ENCODE data around the gene SLC25A53. TPM values are rescaled to one million over a fixed set of nuclear protein-coding genes. Genes with fewer than 3 reads are reported as not detected.
"Not testable (repeated sequence)": the region's sequence is repeated elsewhere in the genome, so short reads cannot be mapped to it uniquely, and the experiment has no call there.

SLC25A53 gene
- polyA plus RNA-seq, 1 donor: 10.7 TPM

DNA sequence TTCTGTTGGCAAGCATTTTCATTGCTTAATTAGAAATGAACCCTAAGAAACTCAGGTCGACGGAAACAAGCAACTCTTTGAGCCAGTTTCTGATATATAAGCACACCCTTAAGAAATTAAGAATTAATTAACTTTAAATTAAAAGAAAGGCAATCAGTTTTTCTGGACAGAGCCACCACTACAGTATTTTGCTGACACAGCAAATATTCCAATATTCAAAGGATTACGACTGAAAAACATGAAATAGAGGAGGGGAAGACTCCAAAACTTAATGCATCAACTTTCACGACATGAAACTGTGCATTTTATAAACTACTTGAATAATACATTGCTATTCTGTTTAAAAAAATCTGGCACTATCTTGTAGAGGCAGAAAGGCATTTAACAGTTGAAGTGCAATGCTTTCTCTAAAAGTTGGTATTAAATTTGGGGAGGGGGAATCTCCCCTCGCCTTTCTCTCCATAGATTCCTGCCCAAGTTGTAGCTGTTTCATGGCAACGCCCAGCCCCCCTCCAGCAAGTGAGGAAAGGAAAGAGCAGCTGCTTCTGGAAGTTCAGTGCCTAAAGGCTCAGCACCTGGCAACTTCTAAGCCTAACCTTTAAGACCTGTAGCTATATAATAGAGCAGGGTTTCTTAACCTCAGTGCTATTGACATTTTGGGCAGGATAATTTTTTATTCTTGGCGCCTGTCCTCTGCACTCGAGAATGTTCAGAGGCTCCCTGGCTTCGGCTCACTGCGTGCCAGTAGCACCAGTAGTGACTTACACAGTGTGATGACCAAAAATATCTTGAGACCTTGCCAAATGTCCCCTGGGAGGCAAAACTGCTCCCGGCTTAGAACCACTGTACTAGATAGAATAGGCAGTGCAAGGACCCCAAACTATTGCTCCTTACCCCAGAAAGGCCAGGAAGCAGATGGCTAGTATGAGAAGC is 51.2 kb downstream of the SLC25A53 start:
- Histone ChIP-seq H3K9me3 (ENCODE audit: control insufficient read depth, low read depth, low read length) (no peaks in the 10 kb centered on the region), H3K27ac (ENCODE audit: low read length) (no peak overlapping the region), H3K4me1 (ENCODE audit: control insufficient read depth, insufficient read depth, low read length) (no peaks in the 10 kb centered on the region), H3K36me3 (ENCODE audit: control insufficient read depth, insufficient read depth, low read length) (no peaks in the 10 kb centered on the region), H3K4me3 (ENCODE audit: low read length) (no peak overlapping the region), H3K27me3 (ENCODE audit: control insufficient read depth, insufficient read depth, low read length) (no peaks in the 10 kb centered on the region)
- no CpG with 5 or more reads among the region's 11 CpGs for WGBS (ENCODE audit: insufficient coverage, low lambda C conversion rate)
- DNase-seq: no peak

- WGBS (ENCODE audit: insufficient coverage, low lambda C conversion rate): no CpG with 5 or more reads among the region's 10 CpGs
These were observed 52.1 kb downstream of the SLC25A53 start for GRCh38 chrX:104104676-104105075.

DNA sequence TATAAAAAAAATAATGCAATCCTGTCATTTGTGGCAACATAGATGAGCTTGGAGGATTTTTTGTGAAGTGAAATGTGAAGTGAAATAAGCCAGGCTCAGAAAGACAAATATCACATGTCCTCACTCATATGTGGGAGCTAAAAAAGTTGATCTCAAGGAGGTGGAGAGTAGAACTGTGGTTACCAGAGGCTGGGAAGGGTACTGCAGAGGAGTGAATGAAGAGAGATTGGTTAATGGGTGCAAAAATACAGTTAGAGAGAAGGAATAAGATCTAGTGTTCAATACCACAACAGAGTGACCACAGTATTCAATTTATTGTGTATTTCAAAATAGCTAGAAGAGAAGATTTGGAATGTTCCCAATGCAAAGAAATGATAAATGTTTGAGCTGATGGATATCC is 57.9 kb downstream of the SLC25A53 start:
- H3K27me3 ChIP-seq (ENCODE audit: control insufficient read depth, insufficient read depth, low read length): no peaks in the 10 kb centered on the region
- no peaks in the 10 kb centered on the region for H3K4me1 ChIP-seq (ENCODE audit: control insufficient read depth, insufficient read depth, low read length)
- H3K9me3 ChIP-seq (ENCODE audit: control insufficient read depth, low read depth, low read length): no peaks in the 10 kb centered on the region
- no peaks in the 10 kb centered on the region for H3K36me3 ChIP-seq (ENCODE audit: control insufficient read depth, insufficient read depth, low read length)
- no peak for DNase-seq
- H3K4me3 ChIP-seq (ENCODE audit: low read length): no peak overlapping the region
- H3K27ac ChIP-seq (ENCODE audit: low read length): no peak overlapping the region

More at GRCh38 chrX:104104676-104105075, 52.1 kb downstream of the SLC25A53 start:
- DNase-seq: no peak
- Histone ChIP-seq H3K4me3 (ENCODE audit: low read length) (no peak overlapping the region), H3K27me3 (ENCODE audit: control insufficient read depth, insufficient read depth, low read length) (no peaks in the 10 kb centered on the region), H3K9me3 (ENCODE audit: control insufficient read depth, low read depth, low read length) (no peaks in the 10 kb centered on the region), H3K36me3 (ENCODE audit: control insufficient read depth, insufficient read depth, low read length) (no peaks in the 10 kb centered on the region), H3K27ac (ENCODE audit: low read length) (no peak overlapping the region), H3K4me1 (ENCODE audit: control insufficient read depth, insufficient read depth, low read length) (no peaks in the 10 kb centered on the region)

DNA sequence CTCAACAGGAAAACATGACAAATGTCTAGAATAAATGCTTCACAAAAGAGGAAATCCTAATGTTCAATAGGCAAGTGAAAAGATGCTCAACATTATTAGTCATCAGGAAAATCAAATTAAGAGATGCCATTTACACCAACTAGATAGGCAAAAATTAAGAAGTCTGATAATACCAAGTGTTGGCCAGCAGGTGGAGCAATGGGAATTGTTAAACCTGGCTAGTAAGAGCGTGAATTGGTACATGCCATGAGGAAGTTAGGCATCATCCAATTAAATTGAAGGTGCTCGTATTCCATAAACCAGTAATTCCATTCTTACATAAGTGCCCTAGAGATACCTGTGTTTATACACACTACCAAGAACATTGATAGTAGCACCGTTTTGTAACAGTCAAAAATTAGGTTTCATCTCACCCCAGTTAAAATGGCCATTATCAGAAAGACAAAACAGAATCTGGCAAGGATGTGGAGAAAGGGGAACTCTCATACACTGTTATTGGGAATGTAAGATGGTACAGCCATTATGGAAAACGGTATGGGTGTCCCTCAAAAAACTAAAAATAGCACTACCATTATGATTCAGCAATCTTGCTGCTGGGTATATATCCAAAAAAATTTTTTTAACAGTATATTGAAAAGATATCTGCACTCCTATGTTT is 58.5 kb downstream of the SLC25A53 start:
- Histone ChIP-seq H3K4me1 (ENCODE audit: control insufficient read depth, insufficient read depth, low read length) (no peaks in the 10 kb centered on the region), H3K4me3 (ENCODE audit: low read length) (no peak overlapping the region), H3K9me3 (ENCODE audit: control insufficient read depth, low read depth, low read length) (no peaks in the 10 kb centered on the region), H3K27ac (ENCODE audit: low read length) (no peak overlapping the region), H3K36me3 (ENCODE audit: control insufficient read depth, insufficient read depth, low read length) (no peaks in the 10 kb centered on the region), H3K27me3 (ENCODE audit: control insufficient read depth, insufficient read depth, low read length) (no peaks in the 10 kb centered on the region)
- WGBS (ENCODE audit: insufficient coverage, low lambda C conversion rate): no CpG with 5 or more reads among the region's 4 CpGs
- peak; percentile 35 to 43 for DNase-seq

- no peak for DNase-seq
- H3K27ac ChIP-seq (ENCODE audit: low read length): no peak overlapping the region
- no peaks in the 10 kb centered on the region for H3K9me3 ChIP-seq (ENCODE audit: control insufficient read depth, low read depth, low read length)
- H3K27me3 ChIP-seq (ENCODE audit: control insufficient read depth, insufficient read depth, low read length): no peaks in the 10 kb centered on the region
- H3K4me1 ChIP-seq (ENCODE audit: control insufficient read depth, insufficient read depth, low read length): no peaks in the 10 kb centered on the region
- no CpG with 5 or more reads among the region's 7 CpGs for WGBS (ENCODE audit: insufficient coverage, low lambda C conversion rate)
- H3K4me3 ChIP-seq (ENCODE audit: low read length): no peak overlapping the region
- no peaks in the 10 kb centered on the region for H3K36me3 ChIP-seq (ENCODE audit: control insufficient read depth, insufficient read depth, low read length)
These were observed 70.9 kb downstream of the SLC25A53 start for GRCh38 chrX:104085919-104086318.

GRCh38 chrX:104085477-104085876 is 71.3 kb downstream of the SLC25A53 start:
- no peak for DNase-seq
- Histone ChIP-seq H3K27me3 (ENCODE audit: control insufficient read depth, insufficient read depth, low read length) (no peaks in the 10 kb centered on the region), H3K36me3 (ENCODE audit: control insufficient read depth, insufficient read depth, low read length) (no peaks in the 10 kb centered on the region), H3K27ac (ENCODE audit: low read length) (no peak overlapping the region), H3K4me1 (ENCODE audit: control insufficient read depth, insufficient read depth, low read length) (no peaks in the 10 kb centered on the region), H3K4me3 (ENCODE audit: low read length) (no peak overlapping the region), H3K9me3 (ENCODE audit: control insufficient read depth, low read depth, low read length) (no peaks in the 10 kb centered on the region)
- WGBS (ENCODE audit: insufficient coverage, low lambda C conversion rate): no CpG with 5 or more reads among the region's 7 CpGs

DNA sequence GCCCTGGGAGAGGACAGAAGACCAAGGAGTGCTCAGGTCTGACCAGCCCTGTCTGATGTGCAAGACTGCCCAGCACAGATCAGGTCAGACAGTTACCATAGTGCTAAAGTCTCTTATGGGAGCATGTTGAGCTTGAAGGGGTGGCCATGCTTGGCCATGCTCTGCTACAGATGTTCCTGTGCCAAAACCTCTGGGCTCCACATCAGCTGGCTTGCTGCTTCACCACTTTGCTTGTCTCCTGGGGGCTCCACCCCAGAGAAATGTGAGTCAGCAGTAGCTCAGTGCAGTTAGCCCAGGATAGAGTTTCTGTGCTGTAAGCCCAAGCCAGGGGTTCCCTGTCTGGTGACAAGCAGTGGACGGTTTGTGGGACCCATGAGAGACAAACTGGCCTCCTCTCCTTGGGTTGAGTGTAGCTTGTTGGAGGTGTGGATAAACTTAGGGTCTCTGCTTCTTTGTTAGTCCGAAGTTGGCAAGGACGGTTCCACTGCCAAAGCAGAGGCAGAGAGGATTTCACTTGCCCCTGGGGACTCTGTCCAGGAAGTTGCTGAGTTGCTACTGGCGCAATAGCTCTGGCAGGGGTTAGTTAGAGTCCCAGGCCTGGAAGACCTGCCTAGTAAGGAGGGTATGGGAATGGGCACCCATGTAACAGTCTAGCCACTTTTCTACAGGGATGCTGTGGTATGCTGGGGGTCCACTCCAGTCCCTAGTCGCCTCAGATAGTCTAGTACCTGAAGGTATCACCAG is 72.1 kb downstream of the SLC25A53 start:
- Histone ChIP-seq H3K9me3 (ENCODE audit: control insufficient read depth, low read depth, low read length) (no peaks in the 10 kb centered on the region), H3K27me3 (ENCODE audit: control insufficient read depth, insufficient read depth, low read length) (no peaks in the 10 kb centered on the region), H3K4me3 (ENCODE audit: low read length) (no peak overlapping the region), H3K27ac (ENCODE audit: low read length) (no peak overlapping the region), H3K4me1 (ENCODE audit: control insufficient read depth, insufficient read depth, low read length) (no peaks in the 10 kb centered on the region), H3K36me3 (ENCODE audit: control insufficient read depth, insufficient read depth, low read length) (no peaks in the 10 kb centered on the region)
- WGBS (ENCODE audit: insufficient coverage, low lambda C conversion rate): no CpG with 5 or more reads among the region's 5 CpGs
- DNase-seq: no peak

- WGBS (ENCODE audit: insufficient coverage, low lambda C conversion rate): no CpG with 5 or more reads among the region's 4 CpGs
- H3K4me1 ChIP-seq (ENCODE audit: control insufficient read depth, insufficient read depth, low read length): no peaks in the 10 kb centered on the region
- H3K4me3 ChIP-seq (ENCODE audit: low read length): no peak overlapping the region
- no peaks in the 10 kb centered on the region for H3K27me3 ChIP-seq (ENCODE audit: control insufficient read depth, insufficient read depth, low read length)
- H3K27ac ChIP-seq (ENCODE audit: low read length): no peak overlapping the region
- DNase-seq: no peak
- H3K36me3 ChIP-seq (ENCODE audit: control insufficient read depth, insufficient read depth, low read length): no peaks in the 10 kb centered on the region
- no peaks in the 10 kb centered on the region for H3K9me3 ChIP-seq (ENCODE audit: control insufficient read depth, low read depth, low read length)
These were observed 72.7 kb downstream of the SLC25A53 start for GRCh38 chrX:104084063-104084462.

- not testable (repeated sequence) for DNase-seq; H3K4me1 ChIP-seq (ENCODE audit: control insufficient read depth, insufficient read depth, low read length); H3K27ac ChIP-seq (ENCODE audit: low read length); H3K4me3 ChIP-seq (ENCODE audit: low read length); H3K27me3 ChIP-seq (ENCODE audit: control insufficient read depth, insufficient read depth, low read length); H3K36me3 ChIP-seq (ENCODE audit: control insufficient read depth, insufficient read depth, low read length); H3K9me3 ChIP-seq (ENCODE audit: control insufficient read depth, low read depth, low read length)
- no CpG with 5 or more reads among the region's 6 CpGs for whole genome bisulfite sequencing (ENCODE audit: insufficient coverage, low lambda C conversion rate)
These were observed 79.0 kb downstream of the SLC25A53 start for GRCh38 chrX:104077854-104078253.

GRCh38 chrX:104075778-104076445 is 80.9 kb downstream of the SLC25A53 start, which contains the start of gene TMSB15C:
Gene TMSB15C (minus strand): TSS chrX:104076236.
- not testable (repeated sequence) for DNase-seq; H3K4me1 ChIP-seq (ENCODE audit: control insufficient read depth, insufficient read depth, low read length); H3K27me3 ChIP-seq (ENCODE audit: control insufficient read depth, insufficient read depth, low read length); H3K27ac ChIP-seq (ENCODE audit: low read length); H3K9me3 ChIP-seq (ENCODE audit: control insufficient read depth, low read depth, low read length); H3K36me3 ChIP-seq (ENCODE audit: control insufficient read depth, insufficient read depth, low read length); H3K4me3 ChIP-seq (ENCODE audit: low read length)
- no CpG with 5 or more reads among the region's 46 CpGs for WGBS (ENCODE audit: insufficient coverage, low lambda C conversion rate)
